Motor neuron (in vitro differentiated cells): Measurements from ENCODE around the gene CABLES2. TPM values are rescaled to one million over a fixed set of nuclear protein-coding genes. Genes with fewer than 3 reads are reported as not detected.

ENCODE experiments used
- ATAC-seq, 8 experiments: fragments of 200-7000 bp; cut with Tn5 transposase; replicated peaks in 6 of 8; 2 replicates each; pipeline ENCODE4 v1.8.0; 2021; ENCODE audit warnings: mild to moderate bottlenecking in 8 of 8, moderate library complexity in 8 of 8
- H3K27ac ChIP-seq, 2 donors: fragments of 250-450 bp; sonication (Bioruptor Pico); 2 replicates each; pipeline ENCODE4 v1.9.0; 2021; ENCODE audit warnings: antibody characterized with exemption in 2 of 2, mild to moderate bottlenecking in 2 of 2, moderate library complexity in 1 of 2
- H3K4me1 ChIP-seq, 2 donors: fragments of 250-450 bp; sonication (Bioruptor Pico); replicated peaks in 1 of 2; 2 replicates each; pipeline ENCODE4 v1.6.1; 2021; ENCODE audit warnings: antibody characterized with exemption in 2 of 2, mild to moderate bottlenecking in 2 of 2, moderate library complexity in 1 of 2
- H3K4me3 ChIP-seq, 5 donors: fragments of 250-450 bp; sonication (Bioruptor Pico); 2 replicates each; pipeline ENCODE4 v1.9.0; 2021; ENCODE audit warnings: antibody characterized with exemption in 5 of 5, mild to moderate bottlenecking in 5 of 5, moderate library complexity in 4 of 5
- WGBS, 10 experiments: fragments of 450-650 bp; shearing (Covaris generic); methylation state at CpG; one replicate each; pipeline ENCODE4 v1.0.0; 2022; 5-methylcytosine and 5-hydroxymethylcytosine counted together
- in situ Hi-C, 9 experiments: fragments of 400-800 bp; cut with MboI; loops; one replicate each; pipeline ENCODE4 v1.15.0; 2021; ENCODE audit warnings: low sequenced_read_pairs in 9 of 9, low pct_unique_long_range_greater_than_20kb in 2 of 9; ENCODE audit not compliant: unreplicated experiment in 9 of 9
- total RNA-seq, 8 experiments: library from RNA; unstranded; fragments of 300-600 nt; gene quantifications; 2 replicates each; pipeline versions ENCODE4 v1.2.3 to v1.2.4, GENCODE V29; 2022

Gene CABLES2
- total RNA-seq, 8 experiments from 2014 or later: 1.4 to 9.6 (median 5.7) TPM

GRCh38 chr20:62387219-62387913 lies 19.7 kb downstream of the CABLES2 start:
- Histone ChIP-seq H3K27ac (peak overlapping the region; percentile 91 to 92), H3K4me3 (peak overlapping the region; percentile 79 to 97 (median 87)), H3K4me1 (peaks cover 11 to 15% of the 10 kb centered on the region in 2 donors)
- in situ Hi-C loops: loop anchor here in 3 of 9 experiments (10.0 to 25.0 kb wide), 3 partner anchors 83 to 200 kb away; partner anchors contain the start of genes ADRM1 (in 1 of the 3) and MTG2 (in 1 of the 3)
- 0 to 25% (median 6%) methylated on average over 1 to 7 of the region's 47 CpGs; no CpG with 5 or more reads in 7 of the 10 experiments for WGBS, 10 experiments
- ATAC-seq: peak in 2 of 8 experiments; percentile 10 to 11

- peak; percentile 75 to 89 (median 85) for ATAC-seq
- H3K4me1 ChIP-seq: peaks cover 11 to 15% of the 10 kb centered on the region in 2 donors
- H3K4me3 ChIP-seq: peak within 1 kb of the TSS; percentile 79 to 97 (median 87)
- H3K27ac ChIP-seq: peak within 1 kb of the TSS; percentile 91 to 92
- WGBS, 10 experiments: 0% methylated on average over 1 to 14 of the region's 83 CpGs; no CpG with 5 or more reads in 5 of the 10 experiments
- in situ Hi-C loops: loop anchor here in 3 of 9 experiments (10.0 to 25.0 kb wide), 3 partner anchors 82 to 199 kb away; partner anchors contain the start of genes ADRM1 (in 1 of the 3) and MTG2 (in 1 of the 3)
These were observed 20.5 kb downstream of the CABLES2 start, which contains the start of gene RPS21 for GRCh38 chr20:62386383-62387218. Gene RPS21, plus strand, starts transcription at chr20:62387103. Its CDS starts 236 bp downstream, at chr20:62387339.

- Histone ChIP-seq H3K27ac (no peak overlapping the region), H3K4me1 (peaks cover 7% of the 10 kb centered on the region in 2 donors), H3K4me3 (peak overlapping the region in 1 of 5 donors; percentile 15)
- WGBS, 10 experiments: 10 to 72% (median 71%) methylated on average over 2 to 9 of the region's 18 CpGs; no CpG with 5 or more reads in 5 of the 10 experiments
- in situ Hi-C loops: loop anchor here in 3 of 9 experiments (10.0 to 25.0 kb wide), 3 partner anchors 78 to 195 kb away; partner anchors contain the start of genes ADRM1 (in 1 of the 3) and MTG2 (in 1 of the 3)
- peak; percentile 37 to 79 (median 72) for ATAC-seq
These were observed 24.5 kb downstream of the CABLES2 start for GRCh38 chr20:62382306-62383198.

- H3K4me3 ChIP-seq: no peak overlapping the region
These were observed 25.2 kb downstream of the CABLES2 start for GRCh38 chr20:62381842-62382241.

GRCh38 chr20:62381202-62381797 lies 25.8 kb downstream of the CABLES2 start:
- in situ Hi-C loops: loop anchor here in 3 of 9 experiments (10.0 to 25.0 kb wide), 3 partner anchors 76 to 194 kb away; partner anchors contain the start of genes ADRM1 (in 1 of the 3) and MTG2 (in 1 of the 3)
- Histone ChIP-seq H3K4me1 (peaks cover 8 to 11% of the 10 kb centered on the region in 2 donors), H3K27ac (no peak overlapping the region), H3K4me3 (no peak overlapping the region)
- WGBS, 10 experiments: 80 to 100% (median 90%) methylated on average over 3 to 6 of the region's 16 CpGs; no CpG with 5 or more reads in 6 of the 10 experiments
- peak in 3 of 8 experiments; percentile 21 to 25 (median 23) for ATAC-seq

More at GRCh38 chr20:62381842-62382241, 25.2 kb downstream of the CABLES2 start:
- in situ Hi-C loops: loop anchor here in 3 of 9 experiments (10.0 to 25.0 kb wide), 3 partner anchors 77 to 195 kb away; partner anchors contain the start of genes ADRM1 (in 1 of the 3) and MTG2 (in 1 of the 3)
- Histone ChIP-seq H3K27ac (no peak overlapping the region), H3K4me1 (peaks cover 7% of the 10 kb centered on the region in 2 donors)
- no peak for ATAC-seq
- WGBS, 10 experiments: 67 to 100% (median 88%) methylated on average over 2 to 6 of the region's 6 CpGs; no CpG with 5 or more reads in 3 of the 10 experiments

GRCh38 chr20:62378215-62378614 lies 28.9 kb downstream of the CABLES2 start:
- in situ Hi-C loops: loop anchor here in 2 of 9 experiments (25.0 kb wide), 2 partner anchors 91 to 191 kb away; partner anchors contain the start of gene MTG2 (in 1 of the 2)
- Histone ChIP-seq H3K4me1 (peaks cover 15 to 22% of the 10 kb centered on the region in 2 donors), H3K4me3 (no peak overlapping the region), H3K27ac (no peak overlapping the region)
- ATAC-seq: no peak
- WGBS, 10 experiments: 71% methylated on average over 5 of the region's 22 CpGs; no CpG with 5 or more reads in 9 of the 10 experiments

GRCh38 chr20:62377615-62378178 lies 29.4 kb downstream of the CABLES2 start:
- H3K4me1 ChIP-seq: peaks cover 15 to 22% of the 10 kb centered on the region in 2 donors
- in situ Hi-C loops: loop anchor here in 2 of 9 experiments (25.0 kb wide), 2 partner anchors 90 to 190 kb away; partner anchors contain the start of gene MTG2 (in 1 of the 2)
- peak in 2 of 8 experiments; percentile 21 to 26 for ATAC-seq
- 80 to 100% (median 100%) methylated on average over 1 to 2 of the region's 15 CpGs; no CpG with 5 or more reads in 7 of the 10 experiments for WGBS, 10 experiments
- no peak overlapping the region for H3K4me3 ChIP-seq
- no peak overlapping the region for H3K27ac ChIP-seq

GRCh38 chr20:62377064-62377461 lies 30.0 kb downstream of the CABLES2 start:
- Histone ChIP-seq H3K4me3 (no peak overlapping the region), H3K27ac (no peak overlapping the region), H3K4me1 (peaks cover 15 to 20% of the 10 kb centered on the region in 2 donors)
- in situ Hi-C loops: loop anchor here in 2 of 9 experiments (25.0 kb wide), 2 partner anchors 90 to 190 kb away; partner anchors contain the start of gene MTG2 (in 1 of the 2)
- no peak for ATAC-seq
- WGBS, 10 experiments: 58 to 100% (median 92%) methylated on average over 1 to 15 of the region's 17 CpGs; no CpG with 5 or more reads in 1 of the 10 experiments

GRCh38 chr20:62376112-62377063 lies 30.7 kb downstream of the CABLES2 start:
- Histone ChIP-seq H3K4me3 (no peak overlapping the region), H3K27ac (peak overlapping the region in 1 of 2 donors; percentile 34), H3K4me1 (peaks cover 15 to 20% of the 10 kb centered on the region in 2 donors)
- peak; percentile 9 to 77 (median 54) for ATAC-seq
- WGBS, 10 experiments: 80% methylated on average over 1 of the region's 26 CpGs; no CpG with 5 or more reads in 9 of the 10 experiments
- in situ Hi-C loops: loop anchor here in 2 of 9 experiments (25.0 kb wide), 2 partner anchors 89 to 189 kb away; partner anchors contain the start of gene MTG2 (in 1 of the 2)
